GM23338 (cell line): Measurements from ENCODE around the gene LRRC3. TPM values are rescaled to one million over a fixed set of nuclear protein-coding genes. Genes with fewer than 3 reads are reported as not detected.

Experiments
- ATAC-seq: fragments of 200-7000 bp; cut with Tn5 transposase; 3 replicates; pipeline ENCODE4 v1.9.1; 2020
- DNase-seq: peaks from one replicate; pipeline ENCODE4 v3.0.0-alpha.2; 2015; ENCODE audit warnings: low spot score
- H2AFZ ChIP-seq: fragments of 200-600 bp; sonication (generic); 2 replicates; pipeline ENCODE4 v1.8.0; 2016; ENCODE audit warnings: antibody characterized with exemption, mild to moderate bottlenecking, moderate library complexity
- H3F3A ChIP-seq: fragments of 200-600 bp; sonication (generic); replicated peaks from 2 replicates; pipeline ENCODE4 v1.8.0; 2017; ENCODE audit warnings: antibody characterized with exemption, mixed run types, low read depth
- H3K27ac ChIP-seq: fragments of 200-600 bp; sonication (generic); 2 replicates; pipeline ENCODE4 v1.6.1; 2016; ENCODE audit warnings: low read depth
- H3K27me3 ChIP-seq: fragments of 200-600 bp; sonication (generic); 2 replicates; pipeline ENCODE4 v1.8.0; 2016; ENCODE audit warnings: mild to moderate bottlenecking, mixed run types, moderate library complexity; ENCODE audit not compliant: insufficient read depth
- H3K36me3 ChIP-seq: fragments of 200-600 bp; sonication (generic); 2 replicates; pipeline ENCODE4 v1.8.0; 2016; ENCODE audit warnings: mild to moderate bottlenecking; ENCODE audit not compliant: insufficient read depth
- H3K4me1 ChIP-seq: fragments of 200-600 bp; sonication (generic); 2 replicates; pipeline ENCODE4 v1.8.0; 2016; ENCODE audit warnings: mild to moderate bottlenecking, moderate library complexity; ENCODE audit not compliant: insufficient read depth
- H3K4me2 ChIP-seq: fragments of 200-600 bp; sonication (generic); 2 replicates; pipeline ENCODE4 v1.7.1; 2017; ENCODE audit warnings: mixed run types
- H3K4me3 ChIP-seq: fragments of 200-600 bp; sonication (generic); 2 replicates; pipeline ENCODE4 v1.6.1; 2016; ENCODE audit warnings: mixed run types
- H3K79me2 ChIP-seq: fragments of 200-600 bp; sonication (generic); replicated peaks from 2 replicates; pipeline ENCODE4 v1.8.0; 2017; ENCODE audit warnings: mild to moderate bottlenecking; ENCODE audit not compliant: insufficient read depth
- H3K9me2 ChIP-seq: fragments of 200-600 bp; sonication (generic); 2 replicates; pipeline ENCODE4 v1.8.0; 2017; ENCODE audit not compliant: insufficient read depth
- H4K20me1 ChIP-seq: fragments of 200-600 bp; sonication (generic); replicated peaks from 2 replicates; pipeline ENCODE4 v1.8.0; 2017; ENCODE audit warnings: mild to moderate bottlenecking; ENCODE audit not compliant: insufficient read depth
- H3K27ac Mint-ChIP-seq: 2 replicates; pipeline ENCODE4 v1.8.0; 2020; ENCODE audit warnings: inconsistent platforms, mild to moderate bottlenecking, moderate library complexity, mixed read lengths
- H3K27me3 Mint-ChIP-seq: 3 replicates; pipeline ENCODE4 v1.8.0; 2022; ENCODE audit warnings: low read depth, mild to moderate bottlenecking, moderate library complexity, mixed read lengths, inconsistent platforms; ENCODE audit not compliant: insufficient read depth, poor library complexity
- H3K36me3 Mint-ChIP-seq: 3 replicates; pipeline ENCODE4 v1.8.0; 2021; ENCODE audit warnings: low read depth, mild to moderate bottlenecking, inconsistent platforms, moderate library complexity, mixed read lengths
- H3K4me1 Mint-ChIP-seq: 3 replicates; pipeline ENCODE4 v1.8.0; 2020; ENCODE audit warnings: mild to moderate bottlenecking, inconsistent platforms, mixed read lengths
- H3K4me3 Mint-ChIP-seq: 3 replicates; pipeline ENCODE4 v1.8.0; 2021; ENCODE audit warnings: moderate library complexity, mild to moderate bottlenecking, inconsistent platforms, mixed read lengths
- H3K9me3 Mint-ChIP-seq: 3 replicates; pipeline ENCODE4 v1.8.0; 2020; ENCODE audit warnings: moderate library complexity, mild to moderate bottlenecking, inconsistent platforms, mixed read lengths
- CREB1 ChIP-seq: fragments of 250-450 bp; sonication (Bioruptor Pico); IDR thresholded peaks from 2 replicates; pipeline ENCODE4 v1.5.0; 2020; ENCODE audit warnings: low read depth, mild to moderate bottlenecking, moderate library complexity
- CTCF ChIP-seq, 2 experiments: fragments of 200-600 bp in 1 of 2; sonication (generic) in 1 of 2; conservative IDR thresholded peaks; 2 replicates each; pipeline versions ENCODE4 v1.5.1 to v1.6.1; 2016 to 2017; ENCODE audit warnings: antibody characterized with exemption in 2 of 2, low read depth in 2 of 2, mild to moderate bottlenecking in 2 of 2, moderate library complexity in 1 of 2
- ETS1 ChIP-seq: IDR thresholded peaks from 2 replicates; pipeline ENCODE4 v1.6.1; 2016; ENCODE audit warnings: antibody characterized with exemption
- EZH2 ChIP-seq: fragments of 200-600 bp; sonication (generic); IDR thresholded peaks from one replicate; pipeline ENCODE4 v1.8.0; 2017; ENCODE audit warnings: antibody characterized with exemption, mild to moderate bottlenecking, low read depth; ENCODE audit not compliant: unreplicated experiment
- EZH2phosphoT487 ChIP-seq: fragments of 200-600 bp; sonication (generic); IDR thresholded peaks from one replicate; pipeline ENCODE4 v1.8.1; 2018; ENCODE audit warnings: antibody characterized with exemption; ENCODE audit not compliant: unreplicated experiment
- JUNB ChIP-seq: IDR thresholded peaks from one replicate; pipeline ENCODE4 v1.6.1; 2016; ENCODE audit warnings: antibody characterized with exemption; ENCODE audit not compliant: unreplicated experiment
- NANOG ChIP-seq: IDR thresholded peaks from 2 replicates; pipeline ENCODE4 v1.6.1; 2016; ENCODE audit warnings: antibody characterized with exemption, borderline replicate concordance
- POLR2AphosphoS5 ChIP-seq: IDR thresholded peaks from 2 replicates; pipeline ENCODE4 v1.6.1; 2016; ENCODE audit warnings: antibody characterized with exemption, low read depth
- REST ChIP-seq: IDR thresholded peaks from one replicate; pipeline ENCODE4 v1.6.1; 2018; ENCODE audit warnings: antibody characterized with exemption; ENCODE audit not compliant: unreplicated experiment
- STAT1 ChIP-seq: IDR thresholded peaks from one replicate; pipeline ENCODE4 v1.6.1; 2016; ENCODE audit warnings: antibody characterized with exemption; ENCODE audit not compliant: unreplicated experiment
- ZNF114 ChIP-seq: fragments of 250-450 bp; sonication (Bioruptor Pico); IDR thresholded peaks from 2 replicates; pipeline ENCODE4 v1.5.0; 2020; ENCODE audit warnings: mild to moderate bottlenecking, moderate library complexity
- ZNF331 ChIP-seq: fragments of 250-450 bp; sonication (Bioruptor Pico); IDR thresholded peaks from 2 replicates; pipeline ENCODE4 v1.5.0; 2020; ENCODE audit warnings: low read depth, mild to moderate bottlenecking, moderate library complexity
- ZNF462 ChIP-seq: fragments of 250-450 bp; sonication (Bioruptor Pico); IDR thresholded peaks from 2 replicates; pipeline ENCODE4 v1.5.0; 2020; ENCODE audit warnings: mild to moderate bottlenecking, moderate library complexity
- polyA plus RNA-seq: library from polyadenylated mRNA; unstranded; fragments of >200 nt; fragmentation: Nextera tagmentation; extraction: Ambion mirVana; gene quantifications from 2 replicates; pipeline ENCODE4 v1.2.1, GENCODE V29; 2016
- total RNA-seq: library from RNA; depleted of rRNA; stranded (reverse); fragments of >200 nt; shearing (Covaris generic); gene quantifications from 2 replicates; pipeline ENCODE4 v1.2.3, GENCODE V29; 2014

The LRRC3 gene
- total and polyA plus RNA-seq, 2 experiments from 2014 or later, result 0.95 to 6.8 TPM

- H3K4me2 ChIP-seq, result no peak overlapping the region
- no peak overlapping the region for H3K27ac Mint-ChIP-seq
- H3K4me1 Mint-ChIP-seq, result no peaks in the 10 kb centered on the region
These were observed 14.3 kb upstream of the LRRC3 start for GRCh38 chr21:44441041-44441400.

More at GRCh38 chr21:44441041-44441400, 14.3 kb upstream of the LRRC3 start:
- DNase-seq, result no peak
- no peaks in the 10 kb centered on the region for H3K9me3 Mint-ChIP-seq
- TF ChIP-seq JUNB (no peak), POLR2AphosphoS5 (no peak), ZNF462 (CRISPR knock-in tag) (no peak), NANOG (no peak), EZH2 (no peak), ZNF114 (CRISPR knock-in tag) (no peak), STAT1 (no peak), EZH2phosphoT487 (no peak), ETS1 (no peak), CREB1 (CRISPR knock-in tag) (no peak), ZNF331 (CRISPR knock-in tag) (no peak), REST (no peak), CTCF (conservative IDR thresholded peaks at IDR 0.05; ENCODE audit: low read depth in 2 of 2) (no peak)
- Histone ChIP-seq H3K4me3 (no peak overlapping the region), H4K20me1 (no peaks in the 10 kb centered on the region), H3K9me2 (no peaks in the 10 kb centered on the region), H3K27ac (no peak overlapping the region), H3K79me2 (no peaks in the 10 kb centered on the region), H3F3A (no peaks in the 10 kb centered on the region), H3K4me1 (no peaks in the 10 kb centered on the region), H2AFZ (no peak overlapping the region; the same call in 1 of the 2 replicates), H3K27me3 (no peaks in the 10 kb centered on the region), H3K36me3 (no peaks in the 10 kb centered on the region)
- H3K27me3 Mint-ChIP-seq, result peaks cover 9% of the 10 kb centered on the region
- no peak for ATAC-seq
- H3K36me3 Mint-ChIP-seq, result no peaks in the 10 kb centered on the region
- H3K4me3 Mint-ChIP-seq, result no peak overlapping the region
